ENCODE data around the gene CCBE1.

The CCBE1 gene

GRCh38 chr18:59631583-59632181, 65.5 kb downstream of the CCBE1 start:
- H3K9me3 ChIP-seq (ENCODE audit: insufficient read depth, low read length) = peaks cover 5% of the 10 kb centered on the region; the same call in 1 of the 2 replicates
- H3K36me3 ChIP-seq (ENCODE audit: insufficient read depth, insufficient read length, low read length) = no peaks in the 10 kb centered on the region
- no peak for TF ChIP-seq SUZ12 (IDR thresholded peaks at IDR 0.05; ENCODE audit: extremely low read depth, insufficient read depth, insufficient read length)
- no peak for TF ChIP-seq ZNF274 (IDR thresholded peaks at IDR 0.05; ENCODE audit: low read depth, low read length)
- TF ChIP-seq YY1 (IDR thresholded peaks at IDR 0.05; ENCODE audit: insufficient read depth, insufficient read length) = no peak
- DNase-seq (ENCODE audit: low read depth, low spot score) = peak; percentile 22
- no peaks in the 10 kb centered on the region for H3K27me3 ChIP-seq (ENCODE audit: insufficient read depth, insufficient read length)
- H3K9ac ChIP-seq (ENCODE audit: insufficient read length, low read depth) = no peak overlapping the region
- no peak overlapping the region for H3K4me3 ChIP-seq (ENCODE audit: insufficient read length, low read depth)
- H3K4me1 ChIP-seq (ENCODE audit: insufficient read depth, insufficient read length) = no peaks in the 10 kb centered on the region

GRCh38 chr18:59629894-59630293, 67.3 kb downstream of the CCBE1 start:
- H3K9me3 ChIP-seq (ENCODE audit: insufficient read depth, low read length) = peaks cover 5% of the 10 kb centered on the region; the same call in 1 of the 2 replicates
- H3K9ac ChIP-seq (ENCODE audit: insufficient read length, low read depth) = no peak overlapping the region
- H3K36me3 ChIP-seq (ENCODE audit: insufficient read depth, insufficient read length, low read length) = no peaks in the 10 kb centered on the region
- TF ChIP-seq ZNF274 (IDR thresholded peaks at IDR 0.05; ENCODE audit: low read depth, low read length) = no peak
- TF ChIP-seq YY1 (IDR thresholded peaks at IDR 0.05; ENCODE audit: insufficient read depth, insufficient read length) = no peak
- no peak for TF ChIP-seq SUZ12 (IDR thresholded peaks at IDR 0.05; ENCODE audit: extremely low read depth, insufficient read depth, insufficient read length)
- no peak for DNase-seq (ENCODE audit: low read depth, low spot score)
- H3K4me1 ChIP-seq (ENCODE audit: insufficient read depth, insufficient read length) = no peaks in the 10 kb centered on the region
- H3K4me3 ChIP-seq (ENCODE audit: insufficient read length, low read depth) = no peak overlapping the region
- H3K27me3 ChIP-seq (ENCODE audit: insufficient read depth, insufficient read length) = no peaks in the 10 kb centered on the region

- TF ChIP-seq ZNF274 (IDR thresholded peaks at IDR 0.05; ENCODE audit: low read depth, low read length) = no peak
- no peak for TF ChIP-seq SUZ12 (IDR thresholded peaks at IDR 0.05; ENCODE audit: extremely low read depth, insufficient read depth, insufficient read length)
- no peak for TF ChIP-seq YY1 (IDR thresholded peaks at IDR 0.05; ENCODE audit: insufficient read depth, insufficient read length)
- H3K9ac ChIP-seq (ENCODE audit: insufficient read length, low read depth) = no peak overlapping the region
- H3K4me1 ChIP-seq (ENCODE audit: insufficient read depth, insufficient read length) = no peaks in the 10 kb centered on the region
- peaks cover 5% of the 10 kb centered on the region; the same call in 1 of the 2 replicates for H3K9me3 ChIP-seq (ENCODE audit: insufficient read depth, low read length)
- no peak overlapping the region for H3K4me3 ChIP-seq (ENCODE audit: insufficient read length, low read depth)
- H3K27me3 ChIP-seq (ENCODE audit: insufficient read depth, insufficient read length) = no peaks in the 10 kb centered on the region
- H3K36me3 ChIP-seq (ENCODE audit: insufficient read depth, insufficient read length, low read length) = no peaks in the 10 kb centered on the region
- no peak for DNase-seq (ENCODE audit: low read depth, low spot score)
Observed at GRCh38 chr18:59628995-59629394, 68.2 kb downstream of the CCBE1 start.

GRCh38 chr18:59627414-59627813, 69.8 kb downstream of the CCBE1 start:
- Histone ChIP-seq H3K4me1 (ENCODE audit: insufficient read depth, insufficient read length) (no peaks in the 10 kb centered on the region), H3K27me3 (ENCODE audit: insufficient read depth, insufficient read length) (no peaks in the 10 kb centered on the region), H3K9me3 (ENCODE audit: insufficient read depth, low read length) (peaks cover 5% of the 10 kb centered on the region; the same call in 1 of the 2 replicates), H3K9ac (ENCODE audit: insufficient read length, low read depth) (no peak overlapping the region), H3K4me3 (ENCODE audit: insufficient read length, low read depth) (no peak overlapping the region), H3K36me3 (ENCODE audit: insufficient read depth, insufficient read length, low read length) (no peaks in the 10 kb centered on the region)
- TF ChIP-seq YY1 (IDR thresholded peaks at IDR 0.05; ENCODE audit: insufficient read depth, insufficient read length) = no peak
- TF ChIP-seq ZNF274 (IDR thresholded peaks at IDR 0.05; ENCODE audit: low read depth, low read length) = no peak
- TF ChIP-seq SUZ12 (IDR thresholded peaks at IDR 0.05; ENCODE audit: extremely low read depth, insufficient read depth, insufficient read length) = no peak
- DNase-seq (ENCODE audit: low read depth, low spot score) = no peak

GRCh38 chr18:59624369-59624765, 72.9 kb downstream of the CCBE1 start:
- no peak overlapping the region for H3K4me3 ChIP-seq (ENCODE audit: insufficient read length, low read depth)
- H3K4me1 ChIP-seq (ENCODE audit: insufficient read depth, insufficient read length) = peaks cover 2% of the 10 kb centered on the region
- DNase-seq (ENCODE audit: low read depth, low spot score) = no peak
- H3K9ac ChIP-seq (ENCODE audit: insufficient read length, low read depth) = no peak overlapping the region
- H3K27me3 ChIP-seq (ENCODE audit: insufficient read depth, insufficient read length) = no peaks in the 10 kb centered on the region
- TF ChIP-seq YY1 (IDR thresholded peaks at IDR 0.05; ENCODE audit: insufficient read depth, insufficient read length) = no peak
- TF ChIP-seq ZNF274 (IDR thresholded peaks at IDR 0.05; ENCODE audit: low read depth, low read length) = no peak
- no peak for TF ChIP-seq SUZ12 (IDR thresholded peaks at IDR 0.05; ENCODE audit: extremely low read depth, insufficient read depth, insufficient read length)
- H3K36me3 ChIP-seq (ENCODE audit: insufficient read depth, insufficient read length, low read length) = no peaks in the 10 kb centered on the region
- H3K9me3 ChIP-seq (ENCODE audit: insufficient read depth, low read length) = no peaks in the 10 kb centered on the region

GRCh38 chr18:59623456-59624368, 73.5 kb downstream of the CCBE1 start:
- Histone ChIP-seq H3K27me3 (ENCODE audit: insufficient read depth, insufficient read length) (no peaks in the 10 kb centered on the region), H3K36me3 (ENCODE audit: insufficient read depth, insufficient read length, low read length) (no peaks in the 10 kb centered on the region), H3K9me3 (ENCODE audit: insufficient read depth, low read length) (no peaks in the 10 kb centered on the region), H3K9ac (ENCODE audit: insufficient read length, low read depth) (no peak overlapping the region), H3K4me1 (ENCODE audit: insufficient read depth, insufficient read length) (peaks cover 2% of the 10 kb centered on the region), H3K4me3 (ENCODE audit: insufficient read length, low read depth) (no peak overlapping the region)
- DNase-seq (ENCODE audit: low read depth, low spot score) = no peak
- TF ChIP-seq ZNF274 (IDR thresholded peaks at IDR 0.05; ENCODE audit: low read depth, low read length) (no peak), SUZ12 (IDR thresholded peaks at IDR 0.05; ENCODE audit: extremely low read depth, insufficient read depth, insufficient read length) (no peak), YY1 (IDR thresholded peaks at IDR 0.05; ENCODE audit: insufficient read depth, insufficient read length) (no peak)

- no peaks in the 10 kb centered on the region for H3K27me3 ChIP-seq (ENCODE audit: insufficient read depth, insufficient read length)
- H3K4me3 ChIP-seq (ENCODE audit: insufficient read length, low read depth) = no peak overlapping the region
- no peaks in the 10 kb centered on the region for H3K9me3 ChIP-seq (ENCODE audit: insufficient read depth, low read length)
- TF ChIP-seq ZNF274 (IDR thresholded peaks at IDR 0.05; ENCODE audit: low read depth, low read length) = no peak
- TF ChIP-seq YY1 (IDR thresholded peaks at IDR 0.05; ENCODE audit: insufficient read depth, insufficient read length) = no peak
- no peak for TF ChIP-seq SUZ12 (IDR thresholded peaks at IDR 0.05; ENCODE audit: extremely low read depth, insufficient read depth, insufficient read length)
- no peaks in the 10 kb centered on the region for H3K36me3 ChIP-seq (ENCODE audit: insufficient read depth, insufficient read length, low read length)
- no peak overlapping the region for H3K9ac ChIP-seq (ENCODE audit: insufficient read length, low read depth)
- H3K4me1 ChIP-seq (ENCODE audit: insufficient read depth, insufficient read length) = peaks cover 2% of the 10 kb centered on the region
- DNase-seq (ENCODE audit: low read depth, low spot score) = no peak
Observed at GRCh38 chr18:59621027-59621426, 76.2 kb downstream of the CCBE1 start.

All from NT2/D1 (cell line).